NCI-H526 (cell line): Measurements from ENCODE around the gene NR1H4.
"Not testable (repeated sequence)": the region's sequence is repeated elsewhere in the genome, so short reads cannot be mapped to it uniquely, and the experiment has no call there.

Source experiments
- DNase-seq, 2 experiments: peaks; one replicate each; lab custom pipeline; 2025; lab: John Stamatoyannopoulos, UW

The NR1H4 gene

DNA sequence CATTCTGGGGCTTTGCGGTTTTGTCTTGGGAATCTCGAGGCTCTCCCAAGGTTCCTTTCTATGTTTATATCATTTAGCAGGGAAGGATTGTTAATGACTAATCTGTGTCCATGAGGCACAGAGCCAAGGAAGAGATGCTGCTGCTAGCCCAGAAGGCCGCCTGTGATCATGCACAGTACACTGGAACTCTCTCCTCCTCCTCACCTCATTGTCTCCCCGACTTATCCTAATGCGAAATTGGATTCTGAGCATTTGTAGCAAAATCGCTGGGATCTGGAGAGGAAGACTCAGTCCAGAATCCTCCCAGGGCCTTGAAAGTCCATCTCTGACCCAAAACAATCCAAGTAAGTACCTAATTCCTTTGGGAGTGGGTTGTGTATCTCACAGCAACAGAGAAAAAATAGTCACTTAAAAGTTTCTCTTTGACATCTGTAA is at the start of gene NR1H4:
Gene NR1H4 (plus strand): TSS at position 151 of the 435 bp plus-strand sequence. CDS start 19,458 bp downstream, outside the sequence.
- DNase-seq = no peak

DNA sequence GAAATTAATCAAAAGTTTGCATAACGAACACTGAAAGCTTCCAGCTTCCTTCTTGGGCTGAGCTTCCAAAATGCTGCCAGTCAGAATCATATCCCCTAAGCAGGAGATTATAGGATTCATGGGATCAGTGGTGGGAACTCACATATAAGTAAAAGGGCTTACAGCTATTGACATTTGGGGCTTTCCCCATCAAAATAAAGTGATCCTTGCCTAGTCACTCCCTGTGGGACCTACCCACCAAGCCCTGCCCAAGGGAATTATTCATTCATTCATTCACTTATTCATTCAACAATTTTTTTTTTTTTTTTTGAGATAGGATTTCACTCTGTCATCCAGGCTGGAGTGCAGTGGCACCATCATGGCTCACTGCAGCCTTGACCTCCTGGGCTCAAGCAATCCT is 47.5 kb upstream of the NR1H4 start:
- DNase-seq = peak; percentile 94 to 96

DNA sequence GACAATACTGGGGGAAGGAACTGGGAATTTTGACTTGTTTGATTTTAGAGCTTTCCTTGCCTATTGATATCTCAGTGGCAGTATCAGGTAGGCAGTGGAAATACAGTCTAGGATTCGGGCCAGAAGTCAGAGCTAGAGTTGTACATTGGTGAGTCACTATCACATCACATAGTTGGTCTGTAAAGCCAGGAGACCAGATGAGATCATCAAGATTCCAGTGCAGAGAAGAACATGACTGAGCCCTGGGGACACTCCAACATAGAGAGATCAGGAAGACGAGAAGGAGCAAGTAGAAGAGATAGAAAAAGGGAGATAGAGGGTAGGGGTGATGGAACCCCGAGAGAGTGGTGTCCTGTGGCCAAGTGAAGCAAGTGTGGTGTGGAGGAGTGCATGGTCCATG is 46.6 kb upstream of the NR1H4 start:
- no peak for DNase-seq

DNA sequence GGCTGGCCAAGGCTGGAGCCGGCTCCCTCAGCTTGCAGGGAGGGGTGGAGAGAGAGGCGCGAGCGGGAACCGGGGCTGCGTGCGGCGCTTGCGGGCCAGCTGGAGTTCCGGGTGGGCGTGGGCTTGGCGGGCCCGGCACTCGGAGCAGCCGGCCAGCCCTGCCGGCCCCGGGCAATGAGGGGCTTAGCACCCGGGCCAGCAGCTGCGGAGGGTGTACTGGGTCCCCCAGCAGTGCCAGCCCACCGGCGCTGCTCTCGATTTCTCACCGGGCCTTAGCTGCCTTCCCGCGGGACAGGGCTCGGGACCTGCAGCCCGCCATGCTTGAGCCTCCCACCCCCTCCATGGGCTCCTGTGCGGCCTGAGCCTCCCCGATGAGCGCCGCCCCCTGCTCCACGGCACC is 43.4 kb upstream of the NR1H4 start:
- not testable (repeated sequence) for DNase-seq

DNA sequence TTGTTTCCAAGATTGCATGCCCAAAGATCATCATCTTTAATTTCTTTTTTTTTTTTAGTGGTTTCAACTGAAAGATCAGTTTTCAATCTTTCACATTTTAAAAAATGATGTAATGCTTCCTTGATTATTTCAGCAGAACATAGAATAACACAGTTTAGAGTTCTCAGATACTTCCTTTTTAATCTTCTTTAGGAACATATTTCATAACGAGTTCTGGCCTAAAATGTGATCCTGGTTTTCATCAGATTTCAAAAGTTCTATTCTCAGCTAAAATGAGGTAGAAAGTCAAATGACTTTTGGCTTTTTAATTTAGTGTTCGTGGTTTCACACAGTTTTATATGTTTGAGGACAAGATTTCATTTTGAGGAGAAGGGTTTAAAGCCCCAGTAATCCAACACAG is 40.0 kb upstream of the NR1H4 start:
- DNase-seq = no peak

DNA sequence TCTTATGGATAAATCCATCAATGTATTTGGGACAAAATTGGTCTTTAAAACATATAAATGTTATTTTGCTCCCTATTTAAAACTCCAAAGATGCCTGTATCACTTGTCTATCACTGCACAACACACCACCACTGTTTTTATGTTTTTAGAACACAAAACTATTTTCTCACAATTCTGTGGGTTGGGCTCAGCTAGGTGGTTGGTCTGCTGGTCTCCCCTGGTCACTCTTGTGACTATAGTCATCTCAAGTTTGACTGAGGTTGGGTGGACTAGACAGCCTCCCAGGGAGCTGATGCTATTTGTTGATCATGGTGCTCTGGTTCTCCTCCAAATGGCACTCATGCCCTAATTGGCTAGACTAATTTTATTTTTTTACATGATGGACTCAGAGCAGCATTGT is 39.5 kb upstream of the NR1H4 start:
- no peak for DNase-seq

DNA sequence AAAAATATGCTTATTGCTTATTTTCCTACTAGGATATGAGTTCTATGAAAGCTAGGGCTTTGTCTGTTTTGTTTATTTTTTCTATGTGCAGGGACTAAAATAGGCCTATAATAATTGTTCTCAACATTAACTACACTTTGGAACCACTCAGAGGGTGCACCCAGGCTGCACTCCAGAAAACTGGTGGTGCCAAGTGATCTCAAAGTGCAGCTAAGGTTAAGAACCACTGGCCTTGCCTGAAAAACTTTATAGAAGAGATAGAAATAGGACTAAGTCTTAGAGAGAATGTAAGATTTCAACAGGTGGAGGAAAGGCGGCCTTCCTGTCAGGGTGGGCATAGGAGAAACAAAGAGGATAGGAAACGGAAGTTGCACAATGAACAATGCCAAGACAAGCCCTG is 37.7 kb upstream of the NR1H4 start:
- DNase-seq = peak in 1 of 2 experiments; percentile 9

DNA sequence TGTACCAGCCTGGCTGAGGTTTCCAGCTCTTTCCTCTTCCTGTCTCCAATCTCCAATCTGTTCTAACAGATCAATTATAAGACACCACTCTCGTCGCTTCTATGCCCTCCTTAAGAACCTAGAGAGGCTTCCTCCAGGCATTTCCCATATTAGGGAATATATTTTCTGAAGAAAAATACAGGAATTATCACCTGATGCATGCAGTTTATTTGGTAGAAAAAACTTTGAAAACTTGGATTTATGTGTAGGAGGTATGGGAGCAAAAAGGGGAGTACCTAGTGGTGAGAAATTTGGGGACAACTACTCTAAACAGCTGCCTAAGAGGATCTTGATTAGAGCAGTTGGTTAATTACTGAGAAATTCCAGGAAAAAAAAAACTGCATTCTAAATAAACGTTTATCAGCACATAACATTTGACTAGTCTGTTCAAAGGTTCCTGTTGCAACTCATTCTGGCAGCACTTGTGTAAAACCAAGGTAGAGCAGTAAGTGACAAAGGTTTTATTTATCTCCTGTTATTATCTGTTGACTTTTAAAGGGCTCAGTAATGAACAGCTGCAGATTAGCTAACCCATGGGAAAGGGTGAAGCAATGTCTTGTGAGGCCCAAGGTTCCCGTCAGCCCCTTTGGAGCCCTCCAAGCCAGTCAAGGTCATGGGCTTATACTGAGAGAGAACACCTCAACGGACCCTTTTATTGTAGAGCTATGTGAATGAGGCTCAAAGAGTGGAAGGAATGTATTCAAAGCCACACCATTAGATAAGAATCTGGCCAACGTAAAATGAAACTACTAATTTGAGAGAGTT is 36.4 kb upstream of the NR1H4 start:
- peak in 1 of 2 experiments; percentile 20 for DNase-seq

DNA sequence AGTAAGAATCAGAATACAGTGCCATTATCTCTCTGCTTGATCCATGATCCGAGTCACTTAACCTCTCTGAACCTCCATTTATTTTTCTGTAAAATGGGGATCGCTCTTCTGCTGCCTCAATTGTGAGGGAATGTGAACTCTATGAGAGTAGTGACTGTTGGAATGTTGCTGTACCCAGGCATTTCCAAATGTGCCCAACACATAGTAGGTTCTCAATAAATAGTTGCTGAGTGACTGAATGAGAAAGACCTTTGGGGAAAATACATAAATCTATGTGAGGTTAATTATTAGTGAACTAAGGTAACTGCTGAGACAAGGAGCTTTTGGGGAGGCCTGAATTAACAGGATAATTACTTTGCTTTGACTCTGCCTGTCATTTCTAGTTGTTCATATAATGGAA is 33.9 kb upstream of the NR1H4 start:
- no peak for DNase-seq

DNA sequence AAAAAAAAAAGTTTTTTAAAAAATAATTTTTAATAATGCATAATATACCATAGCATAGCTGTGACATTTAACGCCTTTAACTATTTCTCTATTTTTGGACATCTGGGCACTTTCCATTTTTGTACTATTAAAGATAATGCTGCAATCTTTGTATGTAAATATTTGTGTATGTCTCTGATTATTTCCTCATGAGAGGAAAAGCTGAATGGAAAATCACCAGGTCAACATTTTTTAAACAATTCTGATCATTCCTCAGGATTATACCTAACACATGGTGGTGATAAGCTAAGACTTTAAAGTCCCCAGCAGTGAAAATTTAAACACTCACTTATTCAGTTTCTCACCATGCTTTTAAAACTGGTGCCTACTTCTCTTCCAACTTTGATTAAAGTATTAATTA is 31.3 kb upstream of the NR1H4 start:
- DNase-seq = no peak

DNA sequence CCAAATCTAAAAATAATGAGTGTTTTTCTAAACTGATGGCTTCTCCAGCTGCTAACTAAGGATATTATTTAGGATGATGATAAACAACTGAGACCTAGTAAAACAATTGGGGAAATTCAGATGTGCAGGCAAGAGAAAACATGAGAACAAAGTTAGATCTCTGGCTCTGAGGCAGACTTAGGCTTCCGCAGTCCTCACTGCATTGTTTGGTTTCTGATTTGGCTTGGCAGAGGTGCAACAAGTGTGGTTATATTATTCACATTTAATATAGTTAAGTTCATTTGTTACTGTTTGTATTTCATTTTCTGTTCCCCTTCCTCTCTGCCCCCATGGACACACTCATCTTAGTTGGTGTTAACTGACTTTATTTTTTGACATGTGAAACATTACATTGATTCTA is 30.2 kb upstream of the NR1H4 start:
- no peak for DNase-seq

DNA sequence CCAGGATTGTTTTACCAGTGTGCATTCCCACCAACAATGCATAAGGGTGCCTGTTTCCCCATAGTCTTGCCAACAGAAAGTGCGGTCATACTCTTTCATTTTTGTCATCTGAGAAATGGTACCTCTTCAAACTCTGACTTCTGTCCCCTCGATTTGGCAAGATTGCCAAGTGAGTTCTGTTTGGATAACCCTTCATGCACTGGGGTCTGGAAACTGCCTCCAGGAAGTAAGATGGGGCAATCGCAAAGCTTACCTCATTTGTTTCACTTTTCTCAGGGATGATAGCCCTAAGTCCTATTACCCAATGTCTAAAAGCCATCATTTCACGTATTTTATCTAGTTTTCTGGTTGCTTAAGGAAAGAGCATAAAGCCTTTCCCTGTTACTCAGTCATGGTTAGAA is 28.6 kb upstream of the NR1H4 start:
- DNase-seq = no peak

DNA sequence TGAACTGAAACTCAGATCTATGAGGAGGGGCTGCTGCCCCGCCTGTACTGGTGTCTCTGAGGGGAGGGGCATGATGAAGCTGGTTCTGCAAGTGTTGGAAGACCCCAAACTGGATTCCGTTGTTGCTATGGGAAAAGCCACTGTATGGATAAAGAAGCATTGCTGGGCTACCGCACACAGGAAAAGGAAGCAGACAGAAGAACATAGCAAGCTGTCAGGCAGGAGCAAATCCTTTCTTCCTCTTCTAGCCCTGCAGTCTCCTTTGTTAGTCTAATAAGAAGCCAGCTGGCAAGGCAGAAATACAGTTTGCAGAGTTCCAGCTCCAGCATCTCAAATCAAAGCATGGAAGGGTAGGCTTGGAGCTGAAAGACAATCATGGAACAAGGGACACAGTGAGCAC is 26.3 kb upstream of the NR1H4 start:
- DNase-seq = peak in 1 of 2 experiments; percentile 24

DNA sequence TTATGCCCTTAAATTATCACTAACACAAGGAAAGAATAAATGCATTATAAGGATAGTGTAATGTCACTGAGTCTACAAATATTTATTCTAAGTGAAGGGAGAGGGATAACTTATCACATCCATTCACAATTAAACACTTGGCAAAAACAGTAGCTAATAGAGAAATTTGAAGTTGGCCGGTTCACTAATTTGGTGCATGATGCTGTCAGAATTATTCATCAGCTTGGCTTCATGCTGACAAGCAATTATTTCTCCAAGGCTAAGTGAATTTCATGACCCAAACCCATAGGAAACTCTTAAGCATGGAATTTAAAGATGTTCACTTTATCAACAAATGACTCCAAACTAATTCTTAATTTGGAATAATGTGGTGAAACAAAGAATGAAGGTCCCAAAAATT is 25.0 kb upstream of the NR1H4 start:
- no peak for DNase-seq

DNA sequence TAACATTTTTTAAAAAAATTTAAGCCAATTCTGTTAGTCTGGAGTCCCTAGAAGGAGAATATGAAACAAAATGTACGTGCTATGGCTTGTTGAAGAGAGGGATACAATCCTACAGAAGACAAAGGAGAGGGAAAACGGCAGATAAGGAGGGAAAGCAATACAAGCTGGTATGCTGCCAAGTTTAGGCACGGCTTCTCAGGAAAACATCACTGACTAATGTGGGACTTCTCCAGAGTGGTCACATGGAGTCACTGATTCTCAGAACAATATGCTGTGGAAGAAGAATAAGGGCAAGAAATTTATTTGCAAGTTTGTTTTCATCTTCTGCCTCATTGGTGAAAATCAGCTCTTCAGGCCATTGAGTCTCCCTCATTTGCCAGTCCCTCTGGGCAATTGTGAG is 22.9 kb upstream of the NR1H4 start:
- DNase-seq = no peak

DNA sequence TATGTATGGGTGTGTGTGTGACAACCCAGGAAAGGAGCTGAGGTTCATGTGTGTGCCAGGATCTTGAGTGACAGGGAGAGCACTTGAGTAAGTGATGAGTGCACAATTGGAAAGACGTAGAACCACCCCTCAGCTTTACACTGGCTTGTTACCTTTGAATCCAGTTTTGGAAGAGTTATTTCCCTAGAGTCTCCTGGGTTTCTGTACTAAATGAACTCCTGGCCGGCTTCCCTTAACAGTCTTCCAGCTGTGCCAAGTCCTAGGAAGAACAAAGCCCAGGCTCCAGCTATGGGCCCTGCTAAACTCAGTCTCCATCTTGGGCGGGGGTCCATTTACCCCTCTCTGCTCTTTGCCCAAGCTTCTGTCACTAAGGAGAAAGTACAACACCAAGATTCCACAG is 19.7 kb upstream of the NR1H4 start:
- DNase-seq = no peak

DNA sequence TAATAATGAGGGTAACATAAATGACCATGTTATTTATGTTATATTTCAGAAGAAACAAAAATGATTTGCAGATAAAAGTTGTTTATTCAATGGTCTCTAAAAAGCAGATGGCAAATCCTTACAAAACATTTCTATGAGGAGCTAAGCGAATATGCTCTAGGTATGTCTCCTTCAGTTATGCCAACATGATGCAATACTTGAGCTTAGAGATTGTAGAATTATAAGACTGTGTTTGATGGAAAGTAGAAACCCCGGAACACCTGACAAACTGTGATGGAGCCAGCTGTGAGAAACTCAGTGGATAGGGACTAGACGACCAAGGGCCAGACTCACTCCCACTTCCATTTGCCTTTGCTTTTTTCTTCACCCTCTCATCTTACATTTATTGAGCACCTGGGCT is 17.8 kb upstream of the NR1H4 start:
- DNase-seq = no peak

DNA sequence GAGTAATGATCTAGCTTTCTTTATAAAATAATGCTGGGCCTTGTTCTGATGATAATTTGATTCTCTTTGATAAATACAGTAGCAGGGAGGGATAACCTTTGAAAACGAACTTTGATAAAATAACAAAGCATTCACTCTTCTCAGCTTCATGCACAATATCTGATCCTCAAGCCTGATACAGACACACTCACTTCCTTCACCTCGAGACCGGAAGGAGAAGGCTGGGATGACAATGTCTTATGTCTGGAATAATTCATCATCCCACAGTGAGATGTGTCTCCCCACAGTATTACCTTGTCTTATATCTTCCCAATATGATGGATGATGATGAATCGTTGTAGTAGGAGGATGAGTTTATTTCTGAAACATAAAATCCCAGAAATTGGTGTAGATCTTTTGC is 15.5 kb upstream of the NR1H4 start:
- DNase-seq = no peak

DNA sequence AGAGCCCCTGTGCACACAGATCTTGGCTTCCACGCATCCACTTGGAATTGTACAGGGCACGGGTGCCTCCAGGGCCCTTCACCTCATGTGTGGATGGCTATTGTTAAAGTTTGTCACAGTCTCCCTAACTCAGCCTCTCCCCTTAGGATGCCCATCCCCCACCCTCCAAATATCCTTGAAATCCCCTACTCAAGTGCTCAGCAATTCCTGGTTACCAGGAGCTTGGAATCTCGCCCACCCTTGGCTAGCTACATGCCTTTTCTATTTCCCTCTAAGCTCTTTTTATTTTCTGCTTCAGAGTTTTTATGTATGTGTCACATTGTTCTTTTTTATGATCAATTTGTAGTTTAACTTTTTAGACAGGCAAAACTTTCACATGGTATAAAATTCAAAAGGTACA is 13.0 kb upstream of the NR1H4 start:
- no peak for DNase-seq

DNA sequence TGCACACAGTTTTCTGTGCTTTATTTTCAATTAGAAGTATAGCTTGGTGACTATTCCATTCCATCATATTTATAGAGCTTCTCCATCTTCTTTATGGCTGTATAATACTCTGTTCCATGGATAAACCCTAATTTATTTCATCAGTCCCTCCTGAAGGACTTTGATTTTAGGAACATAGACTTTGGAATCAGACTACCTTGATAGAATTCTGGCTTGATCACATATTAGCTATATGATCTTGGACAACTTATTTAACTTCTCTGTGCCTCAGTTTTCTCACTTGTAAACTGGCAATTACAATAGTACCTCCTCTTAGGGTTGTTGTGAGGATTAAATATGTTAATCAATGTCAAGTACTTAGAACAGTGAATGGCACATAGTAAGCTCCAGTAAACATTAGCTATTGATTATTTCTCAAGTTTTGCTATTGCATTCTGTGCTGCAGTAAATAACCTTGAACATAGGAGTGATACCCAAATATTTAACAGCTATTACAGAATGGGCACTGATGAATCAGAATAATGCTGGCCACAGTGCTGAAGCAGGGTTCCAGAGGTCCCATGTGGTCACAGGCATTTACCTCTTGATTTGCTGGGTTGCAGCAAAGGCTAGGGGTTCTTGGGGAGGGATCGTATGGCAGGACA is 12.2 kb upstream of the NR1H4 start:
- no peak for DNase-seq

DNA sequence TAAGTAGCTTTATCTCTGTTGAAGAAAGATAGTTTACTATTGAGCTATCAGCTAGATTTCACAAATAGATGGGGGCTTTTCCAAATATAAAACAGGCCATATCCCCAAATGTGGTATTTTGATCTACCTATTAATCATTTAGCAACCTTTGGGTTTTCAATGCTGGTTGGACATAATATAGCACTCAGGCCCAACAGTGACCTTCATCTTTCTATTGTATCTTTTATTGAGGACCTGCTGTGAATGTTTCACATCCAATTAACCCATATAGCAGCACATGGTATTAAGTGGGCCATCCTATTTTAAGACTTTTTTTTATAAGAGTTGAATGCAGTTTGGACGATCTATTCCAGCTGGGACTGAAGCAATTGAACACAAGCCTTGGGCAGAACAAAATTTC is 10.0 kb upstream of the NR1H4 start:
- no peak for DNase-seq

DNA sequence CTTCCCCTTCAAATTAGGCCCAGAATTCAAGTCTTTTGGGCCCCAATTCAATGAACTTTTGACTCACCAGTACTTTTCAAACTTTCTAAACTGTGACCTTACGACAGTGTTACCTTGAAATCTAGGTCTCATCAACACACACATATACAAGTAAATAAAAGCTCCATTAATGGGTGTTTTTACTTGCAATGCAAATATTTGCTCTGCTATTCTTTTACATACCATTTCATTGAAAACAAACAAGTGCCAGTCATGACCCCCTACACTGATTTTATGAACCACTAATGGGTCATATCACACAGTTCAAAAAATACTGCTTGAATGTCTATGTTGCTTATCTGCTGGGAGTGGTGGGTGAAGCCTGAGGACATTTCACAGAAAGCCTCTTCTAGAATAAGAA is 9.1 kb upstream of the NR1H4 start:
- DNase-seq = no peak

DNA sequence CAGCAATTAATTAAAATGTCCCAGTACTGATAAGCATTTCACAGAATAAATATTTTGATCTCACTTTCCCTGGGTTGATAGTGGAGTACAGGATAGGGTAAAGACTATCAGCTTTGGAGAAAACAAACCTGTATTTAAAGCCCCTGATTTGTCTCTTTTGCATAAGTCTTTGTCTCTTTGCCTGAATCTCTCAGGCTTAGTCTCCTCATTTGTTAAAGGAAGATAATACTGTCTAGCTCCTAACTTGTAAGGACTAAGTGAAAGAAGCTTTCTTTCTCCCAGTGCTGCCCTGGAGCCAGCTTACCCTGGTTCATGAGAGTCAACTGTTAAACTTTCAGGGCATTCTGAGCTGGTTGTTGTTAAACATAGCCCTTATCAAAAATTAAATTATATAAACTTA is 5.5 kb upstream of the NR1H4 start:
- no peak for DNase-seq

DNA sequence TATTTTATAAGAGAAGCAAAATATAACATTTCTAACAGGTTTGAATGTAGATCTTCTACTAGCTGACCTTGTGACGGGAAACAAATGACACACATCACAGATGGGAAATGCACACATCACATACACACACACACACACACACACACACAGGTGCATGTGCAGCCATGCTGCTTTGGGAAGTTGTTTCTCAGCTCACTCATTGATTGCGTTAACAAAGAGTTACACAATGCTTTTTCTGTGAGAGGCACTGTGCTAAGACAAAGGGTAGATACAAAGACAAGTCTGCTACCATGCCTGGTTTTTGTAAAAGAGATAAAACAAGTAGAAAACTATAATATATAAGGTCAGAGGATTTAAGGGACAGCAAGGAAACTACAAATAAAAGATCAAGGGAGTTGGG is 1.3 kb upstream of the NR1H4 start:
- DNase-seq = no peak
